NCI-H2029 treated with DMSO at 0.1 percent for 48 hours (cell line): Measurements from ENCODE around the gene BBS1.
A peak's percentile ranks its signal among the peaks of the same experiment; 100 is the strongest.

Source experiments
- DNase-seq: peaks from one replicate; lab custom pipeline; 2025; lab: John Stamatoyannopoulos, UW

The BBS1 gene

DNA sequence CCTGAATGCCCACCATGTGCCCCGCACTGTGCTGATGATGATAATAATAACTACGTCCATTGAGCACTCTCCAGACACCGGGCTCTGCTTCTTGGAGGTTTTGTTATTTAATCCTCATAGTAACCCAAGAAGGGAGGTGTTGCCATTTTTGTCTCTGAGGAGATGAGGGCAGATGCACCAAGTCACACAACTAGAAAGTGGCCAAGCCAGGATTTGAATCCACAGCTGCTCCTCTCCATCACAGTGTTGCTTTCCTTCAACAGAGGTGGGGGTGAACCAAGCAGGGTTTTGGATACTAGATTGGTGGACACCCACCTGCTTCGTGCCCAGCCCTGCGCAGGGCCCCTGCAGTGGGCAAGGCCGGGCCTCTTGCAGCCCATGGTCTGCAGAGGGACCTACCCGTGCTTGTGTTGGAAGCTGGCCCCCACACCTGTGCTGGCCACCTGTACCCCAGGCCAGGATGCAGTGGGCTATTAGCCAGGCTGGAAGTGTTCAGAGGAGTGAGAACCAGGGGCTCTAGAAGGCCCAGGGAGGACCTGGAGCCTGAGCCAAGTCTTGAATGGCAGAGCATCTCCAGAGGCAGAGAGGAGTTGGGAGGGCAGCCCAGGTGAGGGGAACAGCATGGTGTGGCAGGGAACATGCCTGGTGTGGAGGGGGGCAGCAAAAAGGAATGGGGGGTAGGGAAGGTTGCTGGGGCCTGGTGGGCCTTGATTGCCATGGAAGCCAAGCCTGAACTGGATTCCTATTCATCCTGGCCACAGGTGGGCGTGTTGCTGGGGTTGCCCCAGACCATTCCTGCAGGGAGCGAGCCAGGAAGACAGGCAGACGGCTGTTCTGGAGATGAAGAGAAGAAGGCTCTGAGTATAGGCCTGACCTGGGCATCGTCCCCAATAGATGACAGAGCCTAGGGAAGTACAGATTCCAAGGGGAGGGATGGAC is 32.9 kb upstream of the BBS1 start:
- no peak for DNase-seq

DNA sequence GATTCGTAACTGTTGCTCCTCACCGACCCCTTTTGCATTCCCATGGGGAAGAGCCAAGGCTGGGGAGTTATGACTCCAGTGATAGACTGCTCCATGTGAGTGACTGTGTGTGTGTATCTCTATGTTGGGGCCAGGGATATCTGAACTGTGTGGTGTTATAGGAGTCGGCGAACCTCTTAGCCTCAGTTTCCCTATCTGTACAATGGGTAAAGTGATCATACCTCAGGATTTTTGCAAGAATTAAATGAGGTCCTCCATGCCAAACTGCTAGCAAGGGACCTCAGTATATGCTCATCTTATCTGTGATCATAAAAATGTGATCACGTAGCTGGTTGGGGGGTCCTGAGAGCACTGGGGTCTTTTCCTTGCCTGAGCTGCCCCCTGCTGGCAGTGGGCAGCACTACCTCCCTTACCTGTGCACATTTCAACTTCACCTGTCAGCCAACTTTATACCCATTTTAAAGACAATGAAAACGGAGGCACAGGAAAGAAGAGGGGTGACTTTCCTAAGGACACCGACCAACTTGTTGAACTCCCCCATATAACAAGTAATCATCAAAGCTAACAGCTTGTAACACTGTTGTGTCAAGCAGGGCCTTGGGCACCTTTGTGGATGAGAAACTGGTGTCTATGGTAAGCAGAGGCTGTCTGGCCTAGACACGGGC is 31.6 kb upstream of the BBS1 start:
- DNase-seq, result no peak

DNA sequence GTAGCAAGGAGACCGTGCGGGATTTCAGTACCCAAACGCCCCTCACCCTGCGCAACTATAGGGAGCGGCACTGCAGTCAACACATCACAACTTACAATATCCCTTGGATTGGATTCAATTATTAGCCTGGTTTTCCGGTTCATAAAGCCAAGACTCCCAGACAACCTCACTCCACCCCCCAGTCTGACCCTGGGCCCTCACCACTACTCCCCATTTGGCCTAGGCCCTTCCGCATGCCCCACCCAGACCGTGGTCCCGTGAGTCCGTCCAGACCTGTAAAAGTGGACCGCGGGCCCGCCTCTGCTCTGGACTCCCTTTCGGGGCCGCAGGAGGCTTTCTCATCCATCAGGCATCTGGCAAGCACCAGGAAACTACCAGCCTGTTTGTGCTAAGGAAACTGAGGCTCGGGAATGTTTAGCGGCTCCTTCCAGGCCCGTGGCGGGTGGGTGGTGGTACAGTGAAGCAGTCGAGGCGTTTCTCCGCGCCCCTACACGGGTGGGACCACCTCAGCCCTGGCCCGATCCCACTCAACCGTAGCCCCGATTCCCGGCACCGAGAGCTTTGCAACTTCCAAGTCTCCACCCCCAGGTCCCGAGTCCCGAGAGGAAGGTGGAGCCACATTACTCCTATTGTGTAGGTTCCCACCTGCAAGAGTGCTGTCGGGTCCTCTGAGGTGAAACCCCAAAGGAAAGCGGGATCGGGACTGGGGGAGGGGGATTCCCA is 30.9 kb upstream of the BBS1 start:
- DNase-seq, result peak; percentile 33

DNA sequence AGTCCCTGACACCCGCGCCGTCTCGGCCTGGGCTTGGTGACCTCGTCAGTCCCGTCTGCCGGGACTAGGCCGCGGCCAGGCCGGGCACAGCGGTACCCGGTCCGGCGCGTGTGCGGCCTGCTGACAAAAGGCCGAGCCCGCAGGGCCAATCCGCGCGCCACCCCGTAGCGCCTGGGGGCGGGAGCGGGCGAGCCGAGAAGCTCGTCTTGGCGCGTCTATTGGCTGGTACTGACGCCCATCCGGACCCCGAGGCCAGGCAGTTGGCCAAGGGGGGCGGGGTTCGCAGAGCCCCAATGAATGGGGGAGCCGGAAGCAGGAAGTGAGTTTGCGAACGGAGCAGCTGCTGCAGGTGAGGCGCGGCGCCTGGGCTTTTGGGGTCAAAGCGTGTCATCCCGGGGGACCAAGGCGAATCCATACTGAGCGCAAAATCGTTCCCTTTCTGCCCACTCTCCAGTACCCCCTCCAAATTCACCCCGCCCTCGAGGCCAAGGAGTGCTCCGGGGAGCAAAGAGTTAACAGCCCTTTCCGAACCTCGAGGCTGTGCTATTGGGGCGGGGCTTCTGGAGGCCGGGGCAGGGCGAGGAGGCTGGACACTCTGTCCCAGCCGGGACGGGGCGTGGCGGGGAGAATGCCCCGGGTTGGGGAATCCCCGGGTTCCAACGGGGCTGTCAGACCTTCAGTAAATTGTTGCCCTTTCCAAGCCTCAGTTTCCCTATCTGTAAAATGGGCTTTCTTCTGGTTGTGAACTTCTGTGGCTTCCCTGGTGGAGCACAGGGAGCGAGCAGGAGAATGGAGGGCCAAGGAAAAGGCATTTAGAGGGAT is 30.1 kb upstream of the BBS1 start, which contains the start of gene DPP3:
Gene DPP3 (plus strand): TSS at position 318 of the 822 bp plus-strand sequence. CDS start 1,767 bp downstream, outside the sequence.
- DNase-seq, result peak; percentile 90

DNA sequence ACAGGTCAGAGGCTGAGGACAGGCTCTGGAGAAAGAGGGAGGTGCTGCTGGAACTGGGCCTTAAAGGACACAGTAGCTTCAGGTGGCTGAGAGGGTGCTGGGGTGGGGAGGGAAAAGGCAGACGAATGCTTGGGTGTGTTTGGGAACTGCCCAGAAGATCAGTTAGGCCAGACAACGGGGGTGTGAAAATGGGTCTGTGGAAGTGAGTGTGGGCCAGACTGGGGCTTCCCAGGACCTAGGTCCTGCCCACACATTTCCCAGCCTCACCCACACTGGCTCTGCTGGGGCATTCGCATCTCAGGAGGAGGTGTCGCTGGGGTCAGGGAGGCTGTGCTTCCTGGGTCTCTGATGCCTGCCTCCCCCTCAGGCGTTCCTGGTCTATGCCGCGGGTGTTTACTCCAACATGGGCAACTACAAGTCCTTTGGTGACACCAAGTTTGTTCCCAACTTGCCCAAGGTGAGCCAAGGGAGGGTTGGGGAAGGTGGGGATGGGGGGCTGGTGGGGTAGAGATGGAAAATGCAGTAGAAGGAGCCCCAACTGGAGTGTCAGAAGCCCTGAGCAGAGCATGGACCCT is 25.5 kb upstream of the BBS1 start:
- DNase-seq, result no peak

DNA sequence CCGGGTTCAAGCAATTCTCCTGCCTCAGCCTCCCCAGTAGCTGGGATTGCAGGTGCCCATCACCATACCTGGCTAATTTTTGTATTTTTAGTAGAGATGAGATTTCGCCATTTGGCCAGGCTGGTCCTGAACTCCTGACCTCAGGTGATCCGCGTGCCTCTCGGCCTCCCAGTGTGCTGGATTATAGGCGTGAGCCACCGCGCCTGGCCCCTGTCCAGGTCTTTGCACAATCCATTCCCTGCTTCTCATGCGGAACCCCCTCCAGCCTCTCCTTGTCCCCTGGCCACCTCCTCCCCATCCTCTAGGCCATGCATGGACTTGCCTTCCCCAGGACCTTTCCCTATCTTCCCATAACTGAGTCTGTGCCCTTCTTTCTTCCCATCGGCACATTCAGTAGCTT is 21.5 kb upstream of the BBS1 start:
- no peak for DNase-seq

DNA sequence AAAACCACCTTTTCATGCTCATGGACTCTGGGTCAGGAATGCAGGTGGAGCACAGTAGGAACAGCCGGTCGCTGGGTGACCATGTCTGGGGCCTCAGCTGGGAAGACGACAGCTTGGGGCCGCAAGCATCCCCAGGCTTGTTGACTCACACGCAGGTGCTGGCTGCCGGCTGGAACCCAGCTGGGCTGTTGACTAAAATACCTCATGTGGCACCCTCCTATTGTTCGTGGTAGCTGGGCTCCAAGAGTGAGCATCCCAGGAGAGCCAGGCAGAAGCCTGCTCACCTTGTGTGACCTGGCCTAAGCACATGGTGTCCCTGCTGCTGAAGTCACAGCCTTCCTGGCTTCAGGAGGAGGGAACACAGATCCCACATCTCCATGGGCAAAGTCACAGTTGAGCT is 20.8 kb upstream of the BBS1 start:
- DNase-seq, result no peak

DNA sequence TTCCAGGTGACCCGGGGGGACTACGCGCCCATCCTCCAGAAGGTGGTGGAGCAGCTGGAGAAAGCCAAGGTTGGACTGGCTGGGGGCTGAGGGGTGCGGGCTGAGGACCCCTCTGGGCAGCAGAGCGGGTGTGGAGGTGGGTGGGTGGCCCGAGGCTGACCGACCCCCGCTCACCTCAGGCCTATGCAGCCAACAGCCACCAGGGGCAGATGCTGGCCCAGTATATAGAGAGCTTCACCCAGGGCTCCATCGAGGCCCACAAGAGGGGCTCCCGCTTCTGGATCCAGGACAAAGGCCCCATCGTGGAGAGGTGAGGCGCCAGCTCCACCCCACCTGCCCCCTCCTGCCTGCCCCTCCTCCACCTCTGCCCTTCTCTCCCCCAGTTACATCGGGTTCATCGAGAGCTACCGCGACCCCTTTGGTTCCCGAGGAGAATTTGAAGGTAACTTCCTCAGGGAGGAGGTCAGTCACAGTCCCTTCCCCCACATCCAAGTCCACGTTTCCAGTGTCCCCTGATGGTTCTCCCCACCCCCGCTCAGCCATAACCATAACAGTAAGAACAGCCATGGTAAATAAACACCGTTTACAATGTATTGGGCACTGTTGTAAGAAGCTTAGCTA is 19.0 kb upstream of the BBS1 start:
- no peak for DNase-seq

DNA sequence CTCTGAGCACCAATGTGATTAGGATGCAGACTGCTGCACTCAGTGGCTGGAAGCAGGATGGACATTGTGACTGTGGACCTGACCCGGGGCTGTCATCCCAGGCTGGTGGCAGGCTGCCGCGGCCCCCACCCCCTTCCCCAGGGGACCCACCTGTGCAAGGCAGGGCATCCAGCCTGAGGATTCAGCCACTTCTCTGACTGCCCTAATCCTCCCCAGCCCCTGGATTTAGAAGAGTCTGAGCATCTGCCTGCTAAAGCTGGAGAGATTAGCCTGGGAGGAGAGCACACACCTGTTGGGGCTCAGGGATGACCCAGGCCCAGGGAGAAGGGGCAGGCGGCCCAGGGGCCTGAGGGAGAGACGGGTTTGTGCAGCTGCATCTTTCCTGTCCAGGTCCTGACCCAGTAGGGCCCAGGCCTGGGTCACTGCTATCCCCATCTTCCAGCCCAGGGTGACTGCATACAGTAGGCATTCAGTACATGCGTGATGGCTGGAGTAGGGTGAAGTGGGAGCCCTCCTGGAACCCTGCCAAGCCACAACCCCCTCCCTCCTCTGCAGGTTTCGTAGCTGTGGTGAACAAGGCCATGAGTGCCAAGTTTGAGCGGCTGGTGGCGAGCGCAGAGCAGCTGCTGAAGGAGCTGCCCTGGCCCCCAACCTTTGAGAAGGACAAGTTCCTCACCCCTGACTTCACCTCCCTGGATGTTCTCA is 18.1 kb upstream of the BBS1 start:
- DNase-seq, result no peak

DNA sequence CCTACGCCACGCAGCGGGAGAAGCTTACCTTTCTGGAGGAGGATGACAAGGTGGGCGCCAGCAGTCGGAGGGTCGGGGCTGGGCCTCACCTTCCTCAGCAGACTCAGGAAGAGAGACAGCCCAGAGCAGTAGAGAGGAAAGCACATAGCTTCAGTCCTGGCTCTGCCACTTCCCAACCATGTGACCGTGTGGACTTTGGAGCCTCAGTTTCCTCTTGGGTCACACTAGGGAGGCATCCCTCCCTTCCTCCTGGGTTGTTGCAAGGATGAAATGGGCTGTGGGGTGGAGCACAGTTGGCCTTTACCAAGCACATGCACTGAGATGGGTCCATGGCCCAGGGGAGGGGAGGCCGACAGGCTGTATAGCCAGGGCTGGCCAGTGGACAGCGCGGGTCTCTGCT is 17.3 kb upstream of the BBS1 start:
- no peak for DNase-seq

DNA sequence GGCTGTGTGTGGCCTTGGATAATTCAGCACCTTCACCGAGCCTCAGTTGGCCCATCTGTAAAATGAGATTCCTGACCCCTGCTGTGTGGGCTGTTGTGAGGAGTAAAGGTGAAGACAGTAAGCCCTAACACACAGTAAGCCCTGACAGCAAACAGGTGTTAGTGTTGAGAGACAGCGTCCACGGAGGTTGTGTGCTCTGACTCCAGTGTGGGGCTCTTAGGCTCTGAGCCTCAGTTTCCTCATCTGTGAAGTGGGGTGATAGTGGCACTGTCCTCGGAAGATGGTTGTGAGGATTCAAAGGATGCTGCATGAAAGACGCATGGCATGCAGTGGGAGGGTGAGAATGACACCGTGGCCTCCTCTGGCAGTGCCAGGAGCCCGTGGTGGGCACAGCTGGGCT is 16.0 kb upstream of the BBS1 start:
- DNase-seq, result no peak

DNA sequence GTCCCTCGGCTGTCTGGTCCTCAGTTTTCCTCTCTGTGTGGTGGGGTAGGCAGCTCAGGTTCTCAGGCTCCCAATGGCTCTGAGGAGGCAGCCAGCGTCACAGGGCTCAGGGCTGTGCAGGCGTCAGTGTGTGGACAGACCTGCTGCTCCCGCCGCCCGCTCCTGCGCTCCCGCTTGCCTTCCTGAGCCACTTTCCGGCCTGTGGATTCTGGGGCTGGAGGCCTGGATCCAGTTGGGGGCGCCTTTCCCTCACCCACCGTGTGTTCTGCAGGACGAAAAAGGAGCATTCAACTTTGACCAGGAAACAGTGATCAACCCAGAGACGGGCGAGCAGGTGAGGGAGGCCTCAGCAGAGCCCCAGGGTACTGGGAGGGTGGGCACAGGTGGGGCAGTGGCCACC is 15.5 kb upstream of the BBS1 start:
- DNase-seq, result no peak

DNA sequence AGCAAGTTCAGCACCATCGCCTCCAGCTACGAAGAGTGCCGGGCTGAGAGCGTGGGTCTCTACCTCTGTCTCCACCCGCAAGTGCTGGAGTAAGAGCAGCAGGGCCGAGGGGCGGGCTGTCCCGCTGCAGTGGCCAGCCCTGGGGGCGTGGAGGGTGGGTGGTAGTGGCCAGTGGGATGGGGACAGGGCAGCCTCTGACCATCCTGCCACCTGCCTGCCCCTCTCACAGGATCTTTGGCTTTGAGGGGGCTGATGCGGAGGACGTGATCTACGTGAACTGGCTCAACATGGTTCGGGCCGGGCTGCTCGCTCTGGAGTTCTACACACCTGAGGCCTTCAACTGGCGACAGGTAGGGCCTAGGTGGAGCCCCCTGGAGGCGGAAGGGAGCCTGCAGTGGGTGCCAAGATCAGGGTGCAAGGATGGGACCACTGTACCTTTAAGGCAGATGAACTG is 15.0 kb upstream of the BBS1 start:
- no peak for DNase-seq

DNA sequence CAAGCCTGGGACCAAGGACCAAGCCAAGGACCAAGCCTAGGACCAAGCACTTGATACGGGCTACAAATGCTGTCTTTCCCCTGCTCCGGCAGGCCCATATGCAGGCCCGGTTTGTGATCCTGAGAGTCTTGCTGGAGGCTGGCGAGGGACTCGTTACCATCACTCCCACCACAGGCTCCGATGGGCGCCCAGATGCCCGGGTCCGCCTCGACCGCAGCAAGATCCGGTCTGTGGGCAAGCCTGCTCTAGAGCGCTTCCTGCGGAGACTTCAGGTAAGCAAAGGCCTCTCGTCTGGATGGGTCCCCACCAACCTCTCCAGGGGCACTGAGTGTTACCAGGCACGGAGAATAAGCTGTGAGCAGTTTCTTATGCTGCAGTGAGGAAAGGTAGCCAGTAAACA is 13.2 kb upstream of the BBS1 start:
- no peak for DNase-seq

DNA sequence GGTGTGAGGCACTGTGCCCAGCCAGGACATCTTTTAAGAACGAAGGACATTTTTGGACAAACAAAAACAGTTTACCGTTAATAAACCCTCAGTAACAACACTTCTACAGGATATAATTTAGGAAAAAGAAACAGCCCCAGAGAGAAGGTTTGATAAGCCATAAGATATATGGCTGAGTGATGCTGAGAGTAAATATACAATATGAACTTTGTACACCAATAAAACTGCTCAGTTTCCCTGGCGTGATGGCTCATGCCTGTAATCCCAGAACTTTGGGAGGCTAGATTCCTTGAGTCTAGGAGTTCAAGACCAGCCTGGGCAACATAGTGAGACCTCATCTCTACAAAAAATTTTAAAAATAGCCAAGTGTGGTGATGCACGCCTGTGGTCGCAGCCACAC is 11.9 kb upstream of the BBS1 start:
- no peak for DNase-seq

DNA sequence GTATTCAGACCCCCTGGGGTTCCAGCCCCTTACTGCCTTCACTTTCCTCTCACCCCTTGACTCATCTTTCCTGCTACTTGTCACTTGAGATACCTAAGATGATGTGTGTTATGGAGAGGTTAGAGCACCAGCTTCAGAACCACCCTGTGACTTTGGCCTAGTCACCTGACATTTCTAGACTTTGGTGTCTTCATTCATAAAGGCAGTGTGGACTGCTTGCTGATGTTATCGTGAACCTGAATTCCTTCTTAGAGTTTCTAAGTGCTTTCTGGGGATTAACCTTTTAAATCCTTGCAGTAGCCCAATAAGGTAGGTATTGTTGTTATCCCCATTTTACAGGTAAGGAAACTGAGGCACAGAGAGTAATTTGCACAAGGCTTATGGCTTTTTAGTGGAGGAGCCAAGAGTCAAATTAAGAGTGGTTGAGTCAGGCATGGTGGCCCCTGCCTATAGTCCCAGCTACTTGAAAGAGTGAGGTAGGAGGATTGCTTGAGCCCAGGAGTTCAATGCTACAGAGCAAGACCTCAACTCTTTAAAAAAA is 5.1 kb upstream of the BBS1 start:
- no peak for DNase-seq

DNA sequence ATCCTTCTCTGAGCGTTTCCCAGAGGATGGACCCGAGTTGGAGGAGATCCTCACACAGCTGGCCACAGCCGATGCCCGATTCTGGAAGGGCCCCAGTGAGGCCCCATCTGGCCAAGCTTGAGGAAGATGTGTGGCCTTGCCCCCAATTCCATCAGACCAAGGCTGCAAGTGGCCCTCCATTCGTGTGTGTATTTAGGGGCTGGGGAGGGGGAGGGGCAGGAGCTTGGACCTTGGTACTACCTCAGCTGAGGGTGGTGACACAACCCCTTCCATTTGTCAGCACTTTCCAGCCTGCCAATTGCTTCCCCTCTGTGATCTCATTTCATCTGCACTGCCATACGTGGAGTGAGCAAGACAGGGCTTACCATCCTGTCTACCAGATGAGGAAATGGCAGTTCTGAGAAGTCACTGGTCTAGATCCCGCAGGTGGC is 1.3 kb upstream of the BBS1 start:
- no peak for DNase-seq

DNA sequence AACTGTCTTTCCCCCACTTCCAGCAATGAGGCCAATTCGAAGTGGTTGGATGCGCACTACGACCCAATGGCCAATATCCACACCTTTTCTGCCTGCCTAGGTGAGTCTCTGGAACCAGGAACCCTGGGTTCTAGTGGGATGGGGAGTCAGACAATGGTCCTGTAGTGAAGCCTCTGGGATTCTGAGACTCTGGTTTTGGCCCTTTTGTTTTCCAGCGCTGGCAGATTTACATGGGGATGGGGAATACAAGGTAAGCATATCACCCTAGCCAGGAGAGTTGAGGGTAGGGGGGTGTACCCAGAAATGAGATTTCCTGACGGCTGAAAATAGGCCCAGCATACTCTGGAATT is 530 bp downstream of the BBS1 start:
- DNase-seq, result no peak

DNA sequence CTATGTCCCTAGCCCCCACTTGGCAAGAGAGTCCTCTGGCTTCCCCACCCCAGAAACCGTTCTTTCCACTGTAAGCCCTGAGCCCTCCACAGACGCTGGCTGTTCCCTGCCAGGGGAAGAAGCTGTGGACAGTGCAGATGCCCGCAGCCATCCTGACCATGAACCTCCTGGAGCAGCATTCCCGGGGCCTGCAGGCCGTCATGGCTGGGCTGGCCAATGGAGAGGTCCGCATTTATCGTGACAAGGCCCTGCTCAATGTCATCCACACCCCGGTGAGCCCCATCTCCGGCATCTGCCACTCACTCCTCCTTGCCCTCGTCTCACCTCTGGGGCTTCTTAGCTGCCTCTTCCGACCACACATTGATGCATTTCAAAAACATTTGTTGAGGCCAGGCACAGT is 13.2 kb downstream of the BBS1 start:
- no peak for DNase-seq
